OCI-LY3 (cell line): ENCODE results near the gene SIGLEC14.

ENCODE experiments used
- CTCF ChIP-seq: fragments of 200-600, 300-600 bp; sonication (generic); IDR thresholded peaks from 2 replicates; pipeline ENCODE4 v1.5.1; 2014; ENCODE audit warnings: antibody characterized with exemption, low read length, low read depth
- EZH2phosphoT487 ChIP-seq: fragments of 200-600 bp; shearing (Covaris generic); IDR thresholded peaks from 2 replicates; pipeline ENCODE4 v1.6.1; 2018; ENCODE audit warnings: antibody characterized with exemption, mixed run types, low read depth

- TF ChIP-seq CTCF (peak; percentile 88), EZH2phosphoT487 (no peak)
Measured at GRCh38 chr19:51637362-51637978, 9.2 kb downstream of the SIGLEC14 start.
